Liver (tissue), 3 donors: ENCODE results near the gene C1GALT1.

ENCODE experiments used
- NR2F2 ChIP-seq: IDR thresholded peaks from 2 replicates; pipeline ENCODE4 v1.6.1; 2016; ENCODE audit warnings: antibody characterized with exemption
- TF ChIP-seq, protein P1 (sequence below): IDR thresholded peaks from 2 replicates; pipeline ENCODE4 v1.6.1; 2016; ENCODE audit warnings: antibody characterized with exemption, mild to moderate bottlenecking
- TF ChIP-seq, protein P2 (sequence below): fragments of 150-350 bp; IDR thresholded peaks from 2 replicates; pipeline ENCODE4 v1.5.1; 2017; ENCODE audit warnings: improper control_type of control experiment, low read depth, low read length; ENCODE audit not compliant: missing input control
- TF ChIP-seq, protein P3 (sequence below): IDR thresholded peaks from 2 replicates; pipeline ENCODE4 v1.6.1; 2016; ENCODE audit warnings: antibody characterized with exemption
- donor health status: healthy.
- donor health status: healthy.

DNA sequence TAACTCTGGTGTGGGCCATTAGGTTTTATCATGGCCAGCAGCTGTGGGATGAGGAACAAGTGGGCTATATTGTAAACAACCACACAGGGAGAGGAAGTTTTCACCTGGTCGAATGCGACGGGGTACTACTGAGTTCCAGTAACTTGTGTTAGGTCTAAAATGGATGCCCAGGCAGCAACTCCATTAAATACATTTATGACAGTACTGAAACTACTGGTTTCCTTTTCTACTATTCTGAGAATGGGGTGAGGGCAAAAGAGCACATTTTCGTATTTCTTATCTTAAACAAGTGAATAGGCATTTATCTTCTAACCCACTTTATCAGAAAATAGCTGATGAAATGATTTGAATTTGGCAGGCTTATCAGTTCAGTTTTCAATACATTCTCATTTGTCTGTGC lies 109.7 kb downstream of the C1GALT1 start:
- TF ChIP-seq, protein P1, sequence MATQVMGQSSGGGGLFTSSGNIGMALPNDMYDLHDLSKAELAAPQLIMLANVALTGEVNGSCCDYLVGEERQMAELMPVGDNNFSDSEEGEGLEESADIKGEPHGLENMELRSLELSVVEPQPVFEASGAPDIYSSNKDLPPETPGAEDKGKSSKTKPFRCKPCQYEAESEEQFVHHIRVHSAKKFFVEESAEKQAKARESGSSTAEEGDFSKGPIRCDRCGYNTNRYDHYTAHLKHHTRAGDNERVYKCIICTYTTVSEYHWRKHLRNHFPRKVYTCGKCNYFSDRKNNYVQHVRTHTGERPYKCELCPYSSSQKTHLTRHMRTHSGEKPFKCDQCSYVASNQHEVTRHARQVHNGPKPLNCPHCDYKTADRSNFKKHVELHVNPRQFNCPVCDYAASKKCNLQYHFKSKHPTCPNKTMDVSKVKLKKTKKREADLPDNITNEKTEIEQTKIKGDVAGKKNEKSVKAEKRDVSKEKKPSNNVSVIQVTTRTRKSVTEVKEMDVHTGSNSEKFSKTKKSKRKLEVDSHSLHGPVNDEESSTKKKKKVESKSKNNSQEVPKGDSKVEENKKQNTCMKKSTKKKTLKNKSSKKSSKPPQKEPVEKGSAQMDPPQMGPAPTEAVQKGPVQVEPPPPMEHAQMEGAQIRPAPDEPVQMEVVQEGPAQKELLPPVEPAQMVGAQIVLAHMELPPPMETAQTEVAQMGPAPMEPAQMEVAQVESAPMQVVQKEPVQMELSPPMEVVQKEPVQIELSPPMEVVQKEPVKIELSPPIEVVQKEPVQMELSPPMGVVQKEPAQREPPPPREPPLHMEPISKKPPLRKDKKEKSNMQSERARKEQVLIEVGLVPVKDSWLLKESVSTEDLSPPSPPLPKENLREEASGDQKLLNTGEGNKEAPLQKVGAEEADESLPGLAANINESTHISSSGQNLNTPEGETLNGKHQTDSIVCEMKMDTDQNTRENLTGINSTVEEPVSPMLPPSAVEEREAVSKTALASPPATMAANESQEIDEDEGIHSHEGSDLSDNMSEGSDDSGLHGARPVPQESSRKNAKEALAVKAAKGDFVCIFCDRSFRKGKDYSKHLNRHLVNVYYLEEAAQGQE: no peak
- TF ChIP-seq, protein P2, sequence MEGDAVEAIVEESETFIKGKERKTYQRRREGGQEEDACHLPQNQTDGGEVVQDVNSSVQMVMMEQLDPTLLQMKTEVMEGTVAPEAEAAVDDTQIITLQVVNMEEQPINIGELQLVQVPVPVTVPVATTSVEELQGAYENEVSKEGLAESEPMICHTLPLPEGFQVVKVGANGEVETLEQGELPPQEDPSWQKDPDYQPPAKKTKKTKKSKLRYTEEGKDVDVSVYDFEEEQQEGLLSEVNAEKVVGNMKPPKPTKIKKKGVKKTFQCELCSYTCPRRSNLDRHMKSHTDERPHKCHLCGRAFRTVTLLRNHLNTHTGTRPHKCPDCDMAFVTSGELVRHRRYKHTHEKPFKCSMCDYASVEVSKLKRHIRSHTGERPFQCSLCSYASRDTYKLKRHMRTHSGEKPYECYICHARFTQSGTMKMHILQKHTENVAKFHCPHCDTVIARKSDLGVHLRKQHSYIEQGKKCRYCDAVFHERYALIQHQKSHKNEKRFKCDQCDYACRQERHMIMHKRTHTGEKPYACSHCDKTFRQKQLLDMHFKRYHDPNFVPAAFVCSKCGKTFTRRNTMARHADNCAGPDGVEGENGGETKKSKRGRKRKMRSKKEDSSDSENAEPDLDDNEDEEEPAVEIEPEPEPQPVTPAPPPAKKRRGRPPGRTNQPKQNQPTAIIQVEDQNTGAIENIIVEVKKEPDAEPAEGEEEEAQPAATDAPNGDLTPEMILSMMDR: no peak
- TF ChIP-seq, protein P3, sequence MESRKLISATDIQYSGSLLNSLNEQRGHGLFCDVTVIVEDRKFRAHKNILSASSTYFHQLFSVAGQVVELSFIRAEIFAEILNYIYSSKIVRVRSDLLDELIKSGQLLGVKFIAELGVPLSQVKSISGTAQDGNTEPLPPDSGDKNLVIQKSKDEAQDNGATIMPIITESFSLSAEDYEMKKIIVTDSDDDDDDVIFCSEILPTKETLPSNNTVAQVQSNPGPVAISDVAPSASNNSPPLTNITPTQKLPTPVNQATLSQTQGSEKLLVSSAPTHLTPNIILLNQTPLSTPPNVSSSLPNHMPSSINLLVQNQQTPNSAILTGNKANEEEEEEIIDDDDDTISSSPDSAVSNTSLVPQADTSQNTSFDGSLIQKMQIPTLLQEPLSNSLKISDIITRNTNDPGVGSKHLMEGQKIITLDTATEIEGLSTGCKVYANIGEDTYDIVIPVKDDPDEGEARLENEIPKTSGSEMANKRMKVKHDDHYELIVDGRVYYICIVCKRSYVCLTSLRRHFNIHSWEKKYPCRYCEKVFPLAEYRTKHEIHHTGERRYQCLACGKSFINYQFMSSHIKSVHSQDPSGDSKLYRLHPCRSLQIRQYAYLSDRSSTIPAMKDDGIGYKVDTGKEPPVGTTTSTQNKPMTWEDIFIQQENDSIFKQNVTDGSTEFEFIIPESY: no peak
- no peak for TF ChIP-seq NR2F2
